Uterus (tissue), 4 donors: ENCODE data around the gene FNTB. TPM values are rescaled to one million over a fixed set of nuclear protein-coding genes. Genes with fewer than 3 reads are reported as not detected.

ENCODE experiments used
- DNase-seq, 2 donors: peaks; one replicate each; pipeline ENCODE4 v3.0.0-alpha.2; 2019 to 2020
- H3K27ac ChIP-seq, 2 donors: fragments of 200-600 bp; sonication (generic); 1 replicate in 1 of 2; 2 replicates in 1 of 2; pipeline ENCODE4 v1.5.1; 2016 to 2018
- H3K27me3 ChIP-seq, 2 donors: fragments of 200-600 bp; sonication (generic); one replicate each; pipeline ENCODE4 v1.5.1; 2018 to 2019; ENCODE audit warnings: control low read depth in 1 of 2
- H3K36me3 ChIP-seq, 2 donors: fragments of 200-600 bp; sonication (generic); one replicate each; pipeline ENCODE4 v1.5.1; 2019; ENCODE audit warnings: control low read depth in 1 of 2
- H3K4me1 ChIP-seq, 2 donors: fragments of 200-600 bp; sonication (generic); one replicate each; pipeline ENCODE4 v1.5.1; 2018 to 2019; ENCODE audit warnings: control low read depth in 1 of 2
- H3K4me3 ChIP-seq, 2 donors: fragments of 200-600 bp; sonication (generic); 1 replicate in 1 of 2; 2 replicates in 1 of 2; pipeline ENCODE4 v1.5.1; 2018 to 2019; ENCODE audit warnings: mild to moderate bottlenecking in 1 of 2
- H3K9me3 ChIP-seq, 2 donors: fragments of 200-600 bp; sonication (generic); one replicate each; pipeline ENCODE4 v1.5.1; 2019; ENCODE audit warnings: control low read depth in 1 of 2
- POLR2A ChIP-seq, 2 donors: fragments of 450-650 bp; IDR thresholded peaks; one replicate each; pipeline ENCODE4 v1.6.1; 2016; ENCODE audit warnings: antibody characterized with exemption in 2 of 2, mild to moderate bottlenecking in 1 of 2, moderate library complexity in 1 of 2
- intact Hi-C: fragments of 100-400 bp; cut with DNase I; formaldehyde crosslinking; loops from one replicate; pipeline ENCODE4 v1.15.1; 2023; ENCODE audit warnings: low total_unique reads
- total RNA-seq, 4 donors: library from RNA; depleted of rRNA in 3 of 4; stranded (reverse); fragments of >200 nt in 3 of 4; gene quantifications; one replicate each; pipeline versions ENCODE4 v1.1.0 to v1.2.4, GENCODE V29; 2014 to 2023
- TF ChIP-seq, protein P1 (sequence below), 4 experiments: fragments of 200-600 bp in 2 of 4; fragments of 450-650 bp in 2 of 4; sonication (generic) in 2 of 4; IDR thresholded peaks; one replicate each; pipeline ENCODE4 v1.5.1; 2016 to 2019; ENCODE audit warnings: antibody characterized with exemption in 4 of 4, mild to moderate bottlenecking in 2 of 4, moderate library complexity in 1 of 4
- donor health status: DM: yes; HTN: yes; CAD: no.

The FNTB gene
- total RNA-seq, 4 donors from 2014 or later = 7.4 to 29.7 (median 20.4) TPM

DNA sequence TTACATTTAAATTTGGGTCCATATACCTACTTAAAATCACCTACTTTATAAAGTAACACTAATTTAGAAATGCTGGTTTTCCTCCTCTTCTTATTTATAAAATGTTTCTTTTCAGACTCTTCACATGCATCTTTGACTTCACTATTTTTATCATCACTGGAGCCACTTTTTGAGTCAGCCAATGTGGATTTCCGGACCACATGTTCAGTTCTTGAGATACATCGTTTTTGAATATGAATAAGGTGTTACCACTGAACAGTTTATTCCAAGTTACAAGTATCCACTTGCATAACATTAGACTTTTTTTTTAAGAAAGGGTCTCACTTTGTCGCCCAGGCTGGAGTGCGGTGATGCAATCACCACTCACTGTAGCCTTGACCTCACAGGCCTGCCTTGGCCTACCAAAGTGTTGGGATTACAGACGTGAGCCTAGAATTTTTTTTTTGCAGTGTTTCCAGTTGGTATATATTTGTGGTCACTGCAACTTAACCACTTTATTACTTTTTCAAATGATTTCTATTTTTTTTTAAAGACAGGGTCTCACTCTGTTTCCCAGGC, 5.7 kb downstream of the FNTB start:
- Histone ChIP-seq H3K9me3 (no peaks in the 10 kb centered on the region), H3K4me3 (no peak overlapping the region), H3K27me3 (no peaks in the 10 kb centered on the region), H3K36me3 (no peaks in the 10 kb centered on the region), H3K27ac (no peak overlapping the region), H3K4me1 (no peaks in the 10 kb centered on the region)
- intact Hi-C loops = no loop called here
- no peak for DNase-seq
- TF ChIP-seq, protein P1, sequence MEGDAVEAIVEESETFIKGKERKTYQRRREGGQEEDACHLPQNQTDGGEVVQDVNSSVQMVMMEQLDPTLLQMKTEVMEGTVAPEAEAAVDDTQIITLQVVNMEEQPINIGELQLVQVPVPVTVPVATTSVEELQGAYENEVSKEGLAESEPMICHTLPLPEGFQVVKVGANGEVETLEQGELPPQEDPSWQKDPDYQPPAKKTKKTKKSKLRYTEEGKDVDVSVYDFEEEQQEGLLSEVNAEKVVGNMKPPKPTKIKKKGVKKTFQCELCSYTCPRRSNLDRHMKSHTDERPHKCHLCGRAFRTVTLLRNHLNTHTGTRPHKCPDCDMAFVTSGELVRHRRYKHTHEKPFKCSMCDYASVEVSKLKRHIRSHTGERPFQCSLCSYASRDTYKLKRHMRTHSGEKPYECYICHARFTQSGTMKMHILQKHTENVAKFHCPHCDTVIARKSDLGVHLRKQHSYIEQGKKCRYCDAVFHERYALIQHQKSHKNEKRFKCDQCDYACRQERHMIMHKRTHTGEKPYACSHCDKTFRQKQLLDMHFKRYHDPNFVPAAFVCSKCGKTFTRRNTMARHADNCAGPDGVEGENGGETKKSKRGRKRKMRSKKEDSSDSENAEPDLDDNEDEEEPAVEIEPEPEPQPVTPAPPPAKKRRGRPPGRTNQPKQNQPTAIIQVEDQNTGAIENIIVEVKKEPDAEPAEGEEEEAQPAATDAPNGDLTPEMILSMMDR (IDR thresholded peaks at IDR 0.05) = no peak
- no peak for TF ChIP-seq POLR2A (IDR thresholded peaks at IDR 0.05)

GRCh38 chr14:64993266-64993930, 6.7 kb downstream of the FNTB start:
- Histone ChIP-seq H3K27ac (no peak overlapping the region), H3K36me3 (no peaks in the 10 kb centered on the region), H3K4me3 (no peak overlapping the region), H3K27me3 (no peaks in the 10 kb centered on the region), H3K4me1 (no peaks in the 10 kb centered on the region), H3K9me3 (no peaks in the 10 kb centered on the region)
- intact Hi-C loops = no loop called here
- TF ChIP-seq, protein P1 (IDR thresholded peaks at IDR 0.05) = no peak
- TF ChIP-seq POLR2A (IDR thresholded peaks at IDR 0.05) = no peak
- no peak for DNase-seq

DNA sequence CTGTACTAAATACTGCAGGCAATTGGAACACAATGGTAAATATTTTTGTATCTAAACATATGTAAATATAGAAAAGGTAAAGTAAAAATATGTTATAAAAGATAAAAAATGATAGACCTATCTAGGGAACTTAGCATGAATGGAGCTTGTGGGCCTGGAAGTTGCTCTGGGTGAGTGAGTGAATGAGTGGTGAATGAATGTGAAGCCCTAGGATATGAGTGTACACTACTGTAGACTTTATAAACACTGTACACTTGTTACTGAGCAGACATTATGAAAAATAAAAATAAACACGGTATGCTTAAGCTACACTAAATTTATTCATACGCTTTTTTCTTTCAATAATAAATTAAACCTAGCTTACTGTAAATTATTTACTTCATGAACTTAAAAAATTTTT, 7.8 kb downstream of the FNTB start:
- no peak for TF ChIP-seq POLR2A (IDR thresholded peaks at IDR 0.05)
- no peaks in the 10 kb centered on the region for H3K4me1 ChIP-seq
- DNase-seq = no peak
- no peaks in the 10 kb centered on the region for H3K9me3 ChIP-seq
- H3K36me3 ChIP-seq = no peaks in the 10 kb centered on the region
- no peaks in the 10 kb centered on the region for H3K27me3 ChIP-seq
- intact Hi-C loops = no loop called here
- no peak overlapping the region for H3K4me3 ChIP-seq
- H3K27ac ChIP-seq = no peak overlapping the region

DNA sequence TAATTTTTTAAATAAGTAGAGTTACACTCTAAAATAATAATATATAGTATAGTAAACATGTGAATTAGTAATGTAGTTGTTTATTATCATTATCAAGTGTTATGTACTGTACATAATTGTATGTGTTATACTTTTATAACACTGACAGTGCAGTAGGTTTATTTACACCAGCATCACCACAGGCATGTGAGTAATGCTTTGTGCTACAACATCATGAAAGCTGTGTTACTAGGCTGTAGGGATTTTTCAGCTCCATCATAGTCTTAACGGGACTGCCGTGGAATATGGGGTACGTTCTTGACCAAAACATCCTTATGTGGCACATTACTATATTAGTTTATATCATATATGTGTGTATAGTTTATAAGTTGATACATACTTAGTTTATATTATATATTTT, 8.6 kb downstream of the FNTB start:
- no peak overlapping the region for H3K27ac ChIP-seq
- H3K27me3 ChIP-seq = no peaks in the 10 kb centered on the region
- H3K4me1 ChIP-seq = no peaks in the 10 kb centered on the region
- TF ChIP-seq, protein P1 (IDR thresholded peaks at IDR 0.05) = no peak
- TF ChIP-seq POLR2A (IDR thresholded peaks at IDR 0.05) = no peak
- intact Hi-C loops = no loop called here
- H3K36me3 ChIP-seq = no peaks in the 10 kb centered on the region
- no peak overlapping the region for H3K4me3 ChIP-seq
- DNase-seq = no peak
- no peaks in the 10 kb centered on the region for H3K9me3 ChIP-seq

DNA sequence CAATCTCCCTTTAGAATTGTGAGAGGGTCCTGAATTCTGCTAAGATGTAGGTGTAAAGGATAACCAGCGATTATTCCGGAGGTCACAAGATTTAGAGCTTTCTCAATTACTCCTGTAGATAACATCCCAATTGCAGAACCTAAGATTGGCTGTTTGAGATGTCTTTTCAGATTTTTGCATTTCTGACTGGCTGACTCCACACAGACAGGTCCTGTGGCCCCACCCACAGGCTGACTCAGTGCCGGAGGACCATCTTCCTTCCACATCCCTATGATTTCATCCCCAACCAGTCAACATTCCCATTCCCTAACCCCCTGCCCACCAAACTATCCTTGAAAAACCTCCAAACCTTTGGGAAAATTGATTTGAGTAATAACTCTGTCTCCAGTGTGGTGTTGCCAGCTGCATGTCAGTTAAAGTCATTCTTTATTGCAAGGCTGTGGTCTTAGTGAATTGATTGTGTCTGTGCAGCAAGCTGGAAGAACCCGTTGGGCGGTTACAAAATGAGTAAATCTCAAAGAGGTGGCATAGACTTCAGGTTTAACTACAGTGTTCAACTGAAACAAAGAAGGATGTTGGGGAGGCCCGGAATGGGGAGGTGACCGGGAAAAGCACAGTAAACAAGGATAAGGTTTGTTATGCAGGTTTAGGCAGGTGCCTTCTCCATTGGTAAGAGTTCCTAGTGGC, 10.6 kb downstream of the FNTB start:
- Histone ChIP-seq H3K4me3 (no peak overlapping the region), H3K9me3 (no peaks in the 10 kb centered on the region), H3K36me3 (no peaks in the 10 kb centered on the region), H3K4me1 (no peaks in the 10 kb centered on the region), H3K27me3 (no peaks in the 10 kb centered on the region), H3K27ac (no peak overlapping the region)
- DNase-seq = no peak
- intact Hi-C loops = no loop called here
- TF ChIP-seq POLR2A (IDR thresholded peaks at IDR 0.05) = no peak

DNA sequence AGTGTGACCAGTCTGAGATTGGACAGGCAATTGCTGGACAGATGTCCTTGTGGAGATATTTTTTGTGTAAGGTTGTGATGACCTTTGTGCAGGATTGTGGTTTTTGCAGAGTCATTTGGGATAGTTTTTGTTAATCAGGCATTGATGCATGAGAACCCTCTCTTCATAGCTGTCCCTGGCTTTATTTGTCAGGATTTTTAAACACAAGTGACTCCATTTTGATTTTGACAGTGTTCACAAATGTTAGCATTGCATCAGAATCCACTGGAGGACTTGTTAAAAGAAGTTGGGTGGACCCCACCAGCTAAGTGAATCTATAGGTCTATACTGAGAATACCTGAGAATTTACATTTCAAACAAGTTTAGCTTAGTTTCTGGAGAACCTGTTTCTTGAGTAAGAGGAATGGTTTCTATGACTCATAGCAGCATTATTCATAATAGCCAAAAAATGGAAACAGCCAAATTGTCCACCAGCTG, 11.8 kb downstream of the FNTB start:
- Histone ChIP-seq H3K4me3 (no peak overlapping the region), H3K27me3 (no peaks in the 10 kb centered on the region), H3K9me3 (no peaks in the 10 kb centered on the region), H3K4me1 (no peaks in the 10 kb centered on the region), H3K36me3 (no peaks in the 10 kb centered on the region), H3K27ac (no peak overlapping the region)
- DNase-seq = no peak
- intact Hi-C loops = no loop called here
- TF ChIP-seq, protein P1 (IDR thresholded peaks at IDR 0.05) = no peak
